ENCODE measurements around the gene HOXA10.

Gene HOXA10

GRCh38 chr7:27173956-27174873, at the start of gene HOXA10:
HOXA10 (minus strand) TSS chr7:27174320; CDS start chr7:27174306, 14 bp downstream.
- no peak for DNase-seq (ENCODE audit: low read depth)

GRCh38 chr7:27221201-27221797, 47.2 kb upstream of the HOXA10 start:
- DNase-seq (ENCODE audit: low read depth): no peak

- DNase-seq (ENCODE audit: low read depth): no peak
Observed at GRCh38 chr7:27220440-27220955, 46.4 kb upstream of the HOXA10 start.

GRCh38 chr7:27219821-27220220, 45.7 kb upstream of the HOXA10 start:
- DNase-seq (ENCODE audit: low read depth): no peak

- DNase-seq (ENCODE audit: low read depth): no peak
Observed at GRCh38 chr7:27217951-27218350, 43.8 kb upstream of the HOXA10 start.

GRCh38 chr7:27215356-27215755, 41.2 kb upstream of the HOXA10 start:
- no peak for DNase-seq (ENCODE audit: low read depth)

- DNase-seq (ENCODE audit: low read depth): no peak
Observed at GRCh38 chr7:27214239-27214950, 40.3 kb upstream of the HOXA10 start.

- DNase-seq (ENCODE audit: low read depth): no peak
Observed at GRCh38 chr7:27213433-27214238, 39.5 kb upstream of the HOXA10 start.

- no peak for DNase-seq (ENCODE audit: low read depth)
Observed at GRCh38 chr7:27212497-27213432, 38.6 kb upstream of the HOXA10 start.

- DNase-seq (ENCODE audit: low read depth): no peak
Observed at GRCh38 chr7:27211764-27212204, 37.7 kb upstream of the HOXA10 start.

GRCh38 chr7:27211084-27211446, 36.9 kb upstream of the HOXA10 start:
- no peak for DNase-seq (ENCODE audit: low read depth)

- no peak for DNase-seq (ENCODE audit: low read depth)
Observed at GRCh38 chr7:27210441-27211083, 36.4 kb upstream of the HOXA10 start.

- DNase-seq (ENCODE audit: low read depth): no peak
Observed at GRCh38 chr7:27209933-27210440, 35.9 kb upstream of the HOXA10 start.

GRCh38 chr7:27208998-27209397, 34.9 kb upstream of the HOXA10 start:
- DNase-seq (ENCODE audit: low read depth): no peak

- DNase-seq (ENCODE audit: low read depth): no peak
Observed at GRCh38 chr7:27207348-27207985, 33.3 kb upstream of the HOXA10 start.

GRCh38 chr7:27205325-27206280, 31.5 kb upstream of the HOXA10 start:
- DNase-seq (ENCODE audit: low read depth): no peak

GRCh38 chr7:27204851-27205322, 30.8 kb upstream of the HOXA10 start:
- no peak for DNase-seq (ENCODE audit: low read depth)

All from GM04503 (cell line).